ENCODE measurements around the gene DESI1.

GRCh38 chr22:41579297-41579996, 41.4 kb downstream of the DESI1 start:
- TF ChIP-seq CTCF (IDR thresholded peaks at IDR 0.05; ENCODE audit: low read length) (no peak), EZH2 (IDR thresholded peaks at IDR 0.05; ENCODE audit: borderline replicate concordance, low read length) (no peak)
